Measurements from ENCODE around the gene WDTC1. TPM values are rescaled to one million over a fixed set of nuclear protein-coding genes. Genes with fewer than 3 reads are reported as not detected.

WDTC1 gene
- polyA plus RNA-seq, 2 of the 4 experiments (the other 2 are of a cell fraction), result 3.8 to 6.9 TPM

DNA sequence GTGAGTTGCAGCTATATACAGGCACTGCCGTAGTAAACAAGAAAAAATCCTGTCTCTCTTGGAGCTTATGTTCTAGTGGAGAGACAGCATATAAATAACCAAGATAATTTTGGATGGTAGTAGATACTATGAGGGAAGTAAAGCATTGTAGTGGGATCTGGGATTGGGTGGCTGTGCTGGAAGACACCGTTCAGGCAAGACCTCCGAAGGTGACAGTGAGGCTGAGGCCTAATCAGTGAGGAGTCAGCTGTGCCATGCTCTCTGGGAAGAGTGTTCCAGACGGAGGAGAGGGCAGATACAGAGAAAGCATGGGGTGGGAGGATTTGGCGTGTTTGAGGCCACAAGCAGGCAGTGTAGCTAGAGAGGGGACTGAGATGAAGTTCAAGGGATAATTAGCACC, 93.5 kb downstream of the WDTC1 start:
- H3K27ac ChIP-seq, result no peak overlapping the region
- DNase-seq (ENCODE audit: low read depth in 1 of 2, low spot score in 1 of 2) (no peak), ATAC-seq (no peak), FAIRE-seq (no peak)
- H3K4me3 ChIP-seq, result no peak overlapping the region
- no peaks in the 10 kb centered on the region for H3K9me3 ChIP-seq
- no peak overlapping the region for H3K4me2 ChIP-seq
- 87% methylated on average over 5 of the region's 5 CpGs for WGBS (ENCODE audit: missing lambda C conversion rate)
- TF ChIP-seq TFCP2L1 (CRISPR knock-in tag; IDR thresholded peaks at IDR 0.05) (no peak), RAD21 (conservative IDR thresholded peaks at IDR 0.05 in 1 of 2, IDR thresholded peaks at IDR 0.05 in 1 of 2) (no peak), POLR2A (IDR thresholded peaks at IDR 0.05; ENCODE audit: low read length) (no peak)
- CTCF ChIA-PET, result interaction anchor here (0.6 to 2.5 kb wide), 4 partner anchors 20 to 279 kb away, joined by 3 to 16 read pairs (median 3); partner anchors contain the start of gene MAP3K6
- peaks cover 8% of the 10 kb centered on the region; the same call in 2 of the 3 replicates for H3K4me1 ChIP-seq
- POLR2A ChIA-PET, result no interaction called here

DNA sequence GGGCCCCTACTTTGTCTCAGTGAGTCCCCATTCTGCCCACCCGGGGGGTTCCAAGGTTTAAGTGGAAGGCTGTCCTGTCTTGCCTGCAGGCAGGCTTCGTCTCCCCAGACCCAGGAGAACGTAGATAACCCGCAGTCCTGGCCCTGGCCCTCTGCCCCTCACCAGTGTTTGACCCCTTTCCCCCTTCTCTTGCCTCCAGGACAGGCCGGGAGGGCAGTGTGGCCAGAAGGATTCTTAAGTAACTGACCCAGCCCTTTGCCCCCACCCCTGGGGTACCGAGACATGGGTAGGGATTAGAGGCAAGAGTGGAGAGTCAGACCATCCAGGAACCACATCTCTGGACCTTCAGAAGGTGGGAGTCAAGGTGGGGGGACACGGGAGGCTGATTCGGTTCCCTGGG, 96.4 kb downstream of the WDTC1 start:
- Histone ChIP-seq H3K4me3 (no peak overlapping the region), H3K9me3 (no peaks in the 10 kb centered on the region), H3K27ac (no peak overlapping the region), H3K4me2 (no peak overlapping the region), H3K4me1 (no peaks in the 10 kb centered on the region)
- ATAC-seq, result no peak
- ChIA-PET POLR2A (no interaction called here), CTCF (interaction anchor here (0.8 to 11.8 kb wide), 2 partner anchors 23 to 276 kb away, joined by 4 to 134 read pairs; no protein-coding TSS in a partner anchor)
- no peak for TF ChIP-seq JUNB (IDR thresholded peaks at IDR 0.05)
- TF ChIP-seq, protein P1, sequence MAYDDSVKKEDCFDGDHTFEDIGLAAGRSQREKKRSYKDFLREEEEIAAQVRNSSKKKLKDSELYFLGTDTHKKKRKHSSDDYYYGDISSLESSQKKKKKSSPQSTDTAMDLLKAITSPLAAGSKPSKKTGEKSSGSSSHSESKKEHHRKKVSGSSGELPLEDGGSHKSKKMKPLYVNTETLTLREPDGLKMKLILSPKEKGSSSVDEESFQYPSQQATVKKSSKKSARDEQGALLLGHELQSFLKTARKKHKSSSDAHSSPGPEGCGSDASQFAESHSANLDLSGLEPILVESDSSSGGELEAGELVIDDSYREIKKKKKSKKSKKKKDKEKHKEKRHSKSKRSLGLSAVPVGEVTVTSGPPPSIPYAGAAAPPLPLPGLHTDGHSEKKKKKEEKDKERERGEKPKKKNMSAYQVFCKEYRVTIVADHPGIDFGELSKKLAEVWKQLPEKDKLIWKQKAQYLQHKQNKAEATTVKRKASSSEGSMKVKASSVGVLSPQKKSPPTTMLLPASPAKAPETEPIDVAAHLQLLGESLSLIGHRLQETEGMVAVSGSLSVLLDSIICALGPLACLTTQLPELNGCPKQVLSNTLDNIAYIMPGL (CRISPR knock-in tag; IDR thresholded peaks at IDR 0.05; ENCODE audit: borderline replicate concordance), result no peak
- no peak for FAIRE-seq
- 87% methylated on average over 3 of the region's 8 CpGs for WGBS (ENCODE audit: missing lambda C conversion rate)
- DNase-seq (ENCODE audit: low read depth in 1 of 2, low spot score in 1 of 2), result no peak

DNA sequence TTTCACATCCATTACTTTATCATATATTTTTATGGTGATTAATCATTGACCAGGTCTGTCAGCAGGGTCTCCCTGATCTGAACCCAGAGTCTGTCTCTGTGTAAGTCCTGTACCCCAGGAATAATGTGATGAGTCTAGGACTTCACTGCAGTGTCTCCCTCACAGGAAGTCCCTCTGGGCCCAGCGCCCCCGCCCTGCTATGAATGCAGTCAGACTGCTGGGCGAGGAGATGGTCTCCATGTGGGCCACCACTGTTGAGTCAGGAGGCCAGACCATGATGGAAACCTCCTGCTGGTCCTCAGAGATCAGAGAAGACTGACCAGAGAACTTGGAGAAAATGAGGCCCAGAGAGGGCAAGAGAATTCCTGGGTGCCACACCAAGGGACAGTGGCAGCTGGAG, 97.0 kb downstream of the WDTC1 start:
- 92% methylated on average over 3 of the region's 3 CpGs for WGBS (ENCODE audit: missing lambda C conversion rate)
- ATAC-seq, result no peak
- ChIA-PET POLR2A (no interaction called here), CTCF (interaction anchor here (1.4 to 11.8 kb wide), 5 partner anchors 9 to 55 kb away, joined by 5 to 134 read pairs (median 29); partner anchors contain the start of genes SYTL1 and TMEM222)
- no peak for FAIRE-seq
- Histone ChIP-seq H3K4me1 (no peaks in the 10 kb centered on the region), H3K27ac (no peak overlapping the region), H3K9me3 (no peaks in the 10 kb centered on the region), H3K4me2 (no peak overlapping the region), H3K4me3 (no peak overlapping the region)
- TF ChIP-seq RFX5 (IDR thresholded peaks at IDR 0.05) (no peak), JUN (IDR thresholded peaks at IDR 0.05) (no peak)
- DNase-seq (ENCODE audit: low read depth in 1 of 2, low spot score in 1 of 2), result no peak

DNA sequence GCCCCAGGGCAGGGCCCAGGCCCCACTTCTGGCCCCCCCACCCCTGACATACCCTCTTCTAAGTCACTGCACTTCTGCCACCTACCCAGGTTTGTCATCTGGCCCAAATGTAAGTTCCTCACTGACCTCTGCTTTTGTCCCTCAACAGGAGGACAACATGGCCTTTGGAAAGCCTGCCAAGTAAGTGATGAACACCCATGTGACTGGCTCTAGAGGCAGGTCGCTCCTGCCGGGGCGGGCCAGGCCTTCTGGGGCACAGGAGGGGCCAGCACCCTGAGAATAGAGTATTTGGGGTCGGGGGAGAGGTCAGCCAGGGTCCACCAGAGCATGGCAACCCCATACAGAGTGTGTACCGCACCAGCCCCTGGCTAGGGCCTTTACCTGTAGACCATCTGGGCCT, 97.5 kb downstream of the WDTC1 start:
- FAIRE-seq, result no peak
- no peak for ATAC-seq

More for the DNA sequence above, 97.5 kb downstream of the WDTC1 start:
- no peak overlapping the region for H3K27ac ChIP-seq
- POLR2A ChIA-PET, result no interaction called here
- CTCF ChIA-PET, result interaction anchor here (0.8 to 11.8 kb wide), 24 partner anchors 9 to 331 kb away, joined by 3 to 134 read pairs (median 6); partner anchors contain the start of genes AHDC1, MAP3K6, SYTL1 and TMEM222
- no peaks in the 10 kb centered on the region for H3K9me3 ChIP-seq
- H3K4me3 ChIP-seq, result no peak overlapping the region
- DNase-seq (ENCODE audit: low read depth in 1 of 2, low spot score in 1 of 2), result no peak
- whole genome bisulfite sequencing (ENCODE audit: missing lambda C conversion rate), result 92% methylated on average over 4 of the region's 5 CpGs
- TF ChIP-seq, protein P2, sequence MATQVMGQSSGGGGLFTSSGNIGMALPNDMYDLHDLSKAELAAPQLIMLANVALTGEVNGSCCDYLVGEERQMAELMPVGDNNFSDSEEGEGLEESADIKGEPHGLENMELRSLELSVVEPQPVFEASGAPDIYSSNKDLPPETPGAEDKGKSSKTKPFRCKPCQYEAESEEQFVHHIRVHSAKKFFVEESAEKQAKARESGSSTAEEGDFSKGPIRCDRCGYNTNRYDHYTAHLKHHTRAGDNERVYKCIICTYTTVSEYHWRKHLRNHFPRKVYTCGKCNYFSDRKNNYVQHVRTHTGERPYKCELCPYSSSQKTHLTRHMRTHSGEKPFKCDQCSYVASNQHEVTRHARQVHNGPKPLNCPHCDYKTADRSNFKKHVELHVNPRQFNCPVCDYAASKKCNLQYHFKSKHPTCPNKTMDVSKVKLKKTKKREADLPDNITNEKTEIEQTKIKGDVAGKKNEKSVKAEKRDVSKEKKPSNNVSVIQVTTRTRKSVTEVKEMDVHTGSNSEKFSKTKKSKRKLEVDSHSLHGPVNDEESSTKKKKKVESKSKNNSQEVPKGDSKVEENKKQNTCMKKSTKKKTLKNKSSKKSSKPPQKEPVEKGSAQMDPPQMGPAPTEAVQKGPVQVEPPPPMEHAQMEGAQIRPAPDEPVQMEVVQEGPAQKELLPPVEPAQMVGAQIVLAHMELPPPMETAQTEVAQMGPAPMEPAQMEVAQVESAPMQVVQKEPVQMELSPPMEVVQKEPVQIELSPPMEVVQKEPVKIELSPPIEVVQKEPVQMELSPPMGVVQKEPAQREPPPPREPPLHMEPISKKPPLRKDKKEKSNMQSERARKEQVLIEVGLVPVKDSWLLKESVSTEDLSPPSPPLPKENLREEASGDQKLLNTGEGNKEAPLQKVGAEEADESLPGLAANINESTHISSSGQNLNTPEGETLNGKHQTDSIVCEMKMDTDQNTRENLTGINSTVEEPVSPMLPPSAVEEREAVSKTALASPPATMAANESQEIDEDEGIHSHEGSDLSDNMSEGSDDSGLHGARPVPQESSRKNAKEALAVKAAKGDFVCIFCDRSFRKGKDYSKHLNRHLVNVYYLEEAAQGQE (IDR thresholded peaks at IDR 0.05), result no peak
- TF ChIP-seq KDM1A (IDR thresholded peaks at IDR 0.05; ENCODE audit: low read depth) (no peak), RARB (CRISPR knock-in tag; IDR thresholded peaks at IDR 0.05) (no peak), ZC3H11A (IDR thresholded peaks at IDR 0.05) (no peak), TP53 (CRISPR knock-in tag; IDR thresholded peaks at IDR 0.05) (no peak), CEBPB (IDR thresholded peaks at IDR 0.05) (no peak)
- no peaks in the 10 kb centered on the region for H3K4me1 ChIP-seq
- no peak overlapping the region for H3K4me2 ChIP-seq

All from A549 (cell line).